ENCODE data around the gene QRFP. TPM values are rescaled to one million over a fixed set of nuclear protein-coding genes. Genes with fewer than 3 reads are reported as not detected.

QRFP gene
- total and polyA plus RNA-seq, 2 of the 8 experiments (the other 6 are each of a cell fraction or from before 2014, with no cell fraction given): not detected

- no peak for FAIRE-seq
Measured at GRCh38 chr9:130886981-130887380, 9.6 kb downstream of the QRFP start.

More at GRCh38 chr9:130886981-130887380, 9.6 kb downstream of the QRFP start:
- H2AFZ ChIP-seq (ENCODE audit: low read length): no peak overlapping the region
- no peak overlapping the region for H4K5ac ChIP-seq (ENCODE audit: insufficient read length, low read depth, low read length)
- H3K4ac ChIP-seq (replicated peaks; ENCODE audit: insufficient read length, low read depth, low read length): no peak overlapping the region
- no peak overlapping the region for H4K91ac ChIP-seq (replicated peaks; ENCODE audit: insufficient read length, low read length)
- H3K4me2 ChIP-seq (ENCODE audit: insufficient read depth in 1 of 2, low read depth in 2 of 2, low read length in 2 of 2): no peak overlapping the region
- no peaks in the 10 kb centered on the region for H3K23me2 ChIP-seq (ENCODE audit: low read depth, low read length)
- no peak overlapping the region for H3K23ac ChIP-seq (ENCODE audit: insufficient read length)
- TF ChIP-seq JUND (IDR thresholded peaks at IDR 0.05; ENCODE audit: low read length): no peak
- TF ChIP-seq, protein P1, sequence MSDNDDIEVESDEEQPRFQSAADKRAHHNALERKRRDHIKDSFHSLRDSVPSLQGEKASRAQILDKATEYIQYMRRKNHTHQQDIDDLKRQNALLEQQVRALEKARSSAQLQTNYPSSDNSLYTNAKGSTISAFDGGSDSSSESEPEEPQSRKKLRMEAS (IDR thresholded peaks at IDR 0.05): no peak
- TF ChIP-seq HDAC6 (IDR thresholded peaks at IDR 0.05; ENCODE audit: low read depth, low read length): no peak
- no peak for TF ChIP-seq ZNF274 (IDR thresholded peaks at IDR 0.05; ENCODE audit: borderline replicate concordance, extremely low read depth, low read length)
- no peak for TF ChIP-seq EGR1 (IDR thresholded peaks at IDR 0.05; ENCODE audit: borderline replicate concordance, low read depth, low read length)
- no peak for TF ChIP-seq EP300 (IDR thresholded peaks at IDR 0.05; ENCODE audit: borderline replicate concordance in 1 of 2, low read depth in 2 of 2, low read length in 2 of 2)
- TF ChIP-seq NANOG (IDR thresholded peaks at IDR 0.05; ENCODE audit: insufficient read depth, low read depth, low read length, poor library complexity, severe bottlenecking): no peak
- H3K4me3 ChIP-seq (ENCODE audit: extremely low read depth in 1 of 4, insufficient read depth in 2 of 4, low read depth in 3 of 4, low read length in 4 of 4): no peak overlapping the region
- H2AK5ac ChIP-seq (ENCODE audit: low read depth, low read length): no peak overlapping the region
- H3K9me3 ChIP-seq (ENCODE audit: insufficient read depth in 2 of 2, low read depth in 1 of 2, low read length in 1 of 2): no peaks in the 10 kb centered on the region
- no peaks in the 10 kb centered on the region for H3K4me1 ChIP-seq (replicated peaks in 1 of 4; ENCODE audit: control insufficient read depth in 3 of 4, insufficient read depth in 4 of 4, low read length in 3 of 4)
- ChIA-PET CTCF (ENCODE audit: partially characterized antibody) (interaction anchor here (3.3 to 5.6 kb wide), 2 partner anchors 16 to 20 kb away, joined by 21 to 29 read pairs; no protein-coding TSS in a partner anchor), POLR2A (ENCODE audit: partially characterized antibody) (no interaction called here)
- no peak for DNase-seq (ENCODE audit: low read depth in 1 of 2, low spot score in 2 of 2)
- H3K9ac ChIP-seq (replicated peaks in 1 of 4; ENCODE audit: extremely low read depth in 1 of 4, low read depth in 3 of 4, low read length in 3 of 4): no peak overlapping the region
- peaks cover 4 to 9% of the 10 kb centered on the region in 2 experiments for H4K20me1 ChIP-seq (replicated peaks in 1 of 2; ENCODE audit: control insufficient read depth in 1 of 2, insufficient read depth in 2 of 2, low read length in 2 of 2)
- no peak overlapping the region for H3K14ac ChIP-seq (ENCODE audit: insufficient read length)
- no peaks in the 10 kb centered on the region for H3K79me1 ChIP-seq (ENCODE audit: low read depth, low read length)
- H3K27me3 ChIP-seq (replicated peaks in 1 of 4; ENCODE audit: control insufficient read depth in 3 of 4, extremely low read depth in 1 of 4, insufficient read depth in 3 of 4, low read length in 3 of 4): no peaks in the 10 kb centered on the region
- H3K36me3 ChIP-seq (ENCODE audit: control insufficient read depth in 2 of 4, insufficient read depth in 4 of 4, low read length in 3 of 4): peaks cover 17 to 65% (median 48%) of the 10 kb centered on the region in 4 experiments
- no peak overlapping the region for H3K27ac ChIP-seq (ENCODE audit: low read depth, low read length)
- H2BK120ac ChIP-seq (replicated peaks; ENCODE audit: low read depth, low read length): no peak overlapping the region
- H2BK5ac ChIP-seq (ENCODE audit: low read depth, low read length): no peak overlapping the region
- H3K79me2 ChIP-seq (ENCODE audit: control insufficient read depth in 1 of 2, insufficient read depth in 2 of 2, low read length in 2 of 2): no peaks in the 10 kb centered on the region
- no peak overlapping the region for H2BK20ac ChIP-seq (ENCODE audit: low read length)
- 94% methylated on average over 18 of the region's 23 CpGs; no CpG with 5 or more reads in 1 of the 2 experiments for WGBS, 2 experiments (ENCODE audit: extremely low coverage in 1 of 2, insufficient coverage in 1 of 2, insufficient read length in 1 of 2, insufficient replicate concordance in 2 of 2, low coverage in 1 of 2, low lambda C conversion rate in 2 of 2, missing lambda C conversion rate in 1 of 2)
- H2BK15ac ChIP-seq (ENCODE audit: low read length): no peak overlapping the region
- no peak overlapping the region for H2BK12ac ChIP-seq (ENCODE audit: low read depth, low read length)
- H4K8ac ChIP-seq (ENCODE audit: extremely low read depth, insufficient read depth, low read length): no peak overlapping the region
- no peak overlapping the region for H3K56ac ChIP-seq (replicated peaks; ENCODE audit: insufficient read length, low read depth, low read length)
- no peak overlapping the region for H3K18ac ChIP-seq (ENCODE audit: extremely low read depth, low read length)

All from H1 (cell line).